ENCODE results near the gene ELMO2. TPM values are rescaled to one million over a fixed set of nuclear protein-coding genes. Genes with fewer than 3 reads are reported as not detected.

The ELMO2 gene
- total RNA-seq, 2 donors from 2014 or later = 20.0 to 24.7 TPM

GRCh38 chr20:46343975-46344357 is 62.4 kb downstream of the ELMO2 start:
- Histone ChIP-seq H3K27me3 (no peaks in the 10 kb centered on the region), H3K4me1 (no peaks in the 10 kb centered on the region), H3K4me3 (no peak overlapping the region), H3K9me3 (no peaks in the 10 kb centered on the region), H3K36me3 (no peaks in the 10 kb centered on the region), H3K9ac (ENCODE audit: low read depth in 2 of 2, low read length in 2 of 2) (no peak overlapping the region), H3K27ac (no peak overlapping the region)
- DNase-seq = no peak
- TF ChIP-seq CTCF (IDR thresholded peaks at IDR 0.05) = no peak
- intact Hi-C loops (cut with DNase I) = loop anchor here (10.0 kb wide), 1 partner anchor 209 kb away; no protein-coding TSS in a partner anchor

- H3K9me3 ChIP-seq = no peaks in the 10 kb centered on the region
- DNase-seq = no peak
- no peak overlapping the region for H3K9ac ChIP-seq (ENCODE audit: low read depth in 2 of 2, low read length in 2 of 2)
- no peaks in the 10 kb centered on the region for H3K4me1 ChIP-seq
- H3K27ac ChIP-seq = no peak overlapping the region
- no peaks in the 10 kb centered on the region for H3K27me3 ChIP-seq
- no peak for TF ChIP-seq CTCF (IDR thresholded peaks at IDR 0.05)
- no peak overlapping the region for H3K4me3 ChIP-seq
- no peaks in the 10 kb centered on the region for H3K36me3 ChIP-seq
- intact Hi-C loops (cut with DNase I) = loop anchor here (10.0 kb wide), 1 partner anchor 209 kb away; no protein-coding TSS in a partner anchor
Measured at GRCh38 chr20:46343348-46343974, 63.0 kb downstream of the ELMO2 start.

GRCh38 chr20:46342451-46343347 is 63.7 kb downstream of the ELMO2 start:
- Histone ChIP-seq H3K27ac (no peak overlapping the region), H3K27me3 (no peaks in the 10 kb centered on the region), H3K9me3 (no peaks in the 10 kb centered on the region), H3K9ac (ENCODE audit: low read depth in 2 of 2, low read length in 2 of 2) (no peak overlapping the region), H3K4me3 (no peak overlapping the region), H3K4me1 (no peaks in the 10 kb centered on the region), H3K36me3 (no peaks in the 10 kb centered on the region)
- intact Hi-C loops (cut with DNase I) = loop anchor here (10.0 kb wide), 1 partner anchor 208 kb away; no protein-coding TSS in a partner anchor
- no peak for DNase-seq
- no peak for TF ChIP-seq CTCF (IDR thresholded peaks at IDR 0.05)

- Histone ChIP-seq H3K36me3 (no peaks in the 10 kb centered on the region), H3K9ac (ENCODE audit: low read depth in 2 of 2, low read length in 2 of 2) (no peak overlapping the region), H3K4me1 (no peaks in the 10 kb centered on the region), H3K27ac (no peak overlapping the region), H3K27me3 (no peaks in the 10 kb centered on the region), H3K9me3 (no peaks in the 10 kb centered on the region), H3K4me3 (no peak overlapping the region)
- TF ChIP-seq CTCF (IDR thresholded peaks at IDR 0.05) = no peak
- intact Hi-C loops (cut with DNase I) = loop anchor here (10.0 kb wide), 1 partner anchor 207 kb away; no protein-coding TSS in a partner anchor
- DNase-seq = no peak
Measured at GRCh38 chr20:46342010-46342378, 64.4 kb downstream of the ELMO2 start.

- DNase-seq = no peak
- intact Hi-C loops (cut with DNase I) = loop anchor here (10.0 kb wide), 1 partner anchor 207 kb away; no protein-coding TSS in a partner anchor
Measured at GRCh38 chr20:46341074-46342009, 65.1 kb downstream of the ELMO2 start.

More at GRCh38 chr20:46341074-46342009, 65.1 kb downstream of the ELMO2 start:
- no peaks in the 10 kb centered on the region for H3K9me3 ChIP-seq
- H3K4me3 ChIP-seq = no peak overlapping the region
- H3K4me1 ChIP-seq = no peaks in the 10 kb centered on the region
- H3K27ac ChIP-seq = no peak overlapping the region
- no peaks in the 10 kb centered on the region for H3K27me3 ChIP-seq
- H3K36me3 ChIP-seq = no peaks in the 10 kb centered on the region
- TF ChIP-seq CTCF (IDR thresholded peaks at IDR 0.05) = no peak
- no peak overlapping the region for H3K9ac ChIP-seq (ENCODE audit: low read depth in 2 of 2, low read length in 2 of 2)
